Measurements from ENCODE around the gene PDLIM1. TPM values are rescaled to one million over a fixed set of nuclear protein-coding genes. Genes with fewer than 3 reads are reported as not detected.
A peak's percentile ranks its signal among the peaks of the same experiment; 100 is the strongest.

The PDLIM1 gene
- total and polyA plus RNA-seq, 8 donors, result 41.7 to 289 (median 182) TPM

DNA sequence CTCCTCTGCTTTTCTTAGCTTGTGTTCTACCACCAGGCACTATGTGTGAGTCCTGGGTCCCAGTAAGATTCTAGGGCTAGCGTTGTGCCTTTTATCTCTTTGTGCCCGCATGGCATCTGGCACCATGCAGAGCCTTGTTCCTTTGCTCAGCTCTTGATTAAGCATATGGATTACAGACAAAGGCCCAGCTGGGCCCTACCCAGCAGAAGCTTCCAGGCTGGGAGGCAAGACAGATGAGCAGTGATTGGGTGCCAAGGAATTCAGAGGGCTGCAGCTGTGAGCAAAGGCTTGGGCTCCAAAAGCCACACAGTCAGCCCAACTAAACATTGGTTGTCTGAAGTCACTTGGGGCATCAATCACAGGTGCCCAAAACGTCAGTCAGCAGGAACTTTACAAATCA is 94.8 kb downstream of the PDLIM1 start:
- Histone ChIP-seq H3K4me1 (peaks cover 0 to 5% (median 0%) of the 10 kb centered on the region in 4 donors), H3K27ac (no peak overlapping the region), H3K9me3 (no peaks in the 10 kb centered on the region), H3K36me3 (no peaks in the 10 kb centered on the region), H3K4me3 (no peak overlapping the region), H3K27me3 (no peaks in the 10 kb centered on the region)
- no peak for TF ChIP-seq EP300 (IDR thresholded peaks at IDR 0.05)
- no peak for TF ChIP-seq POLR2AphosphoS5 (IDR thresholded peaks at IDR 0.05)
- TF ChIP-seq, protein P1, sequence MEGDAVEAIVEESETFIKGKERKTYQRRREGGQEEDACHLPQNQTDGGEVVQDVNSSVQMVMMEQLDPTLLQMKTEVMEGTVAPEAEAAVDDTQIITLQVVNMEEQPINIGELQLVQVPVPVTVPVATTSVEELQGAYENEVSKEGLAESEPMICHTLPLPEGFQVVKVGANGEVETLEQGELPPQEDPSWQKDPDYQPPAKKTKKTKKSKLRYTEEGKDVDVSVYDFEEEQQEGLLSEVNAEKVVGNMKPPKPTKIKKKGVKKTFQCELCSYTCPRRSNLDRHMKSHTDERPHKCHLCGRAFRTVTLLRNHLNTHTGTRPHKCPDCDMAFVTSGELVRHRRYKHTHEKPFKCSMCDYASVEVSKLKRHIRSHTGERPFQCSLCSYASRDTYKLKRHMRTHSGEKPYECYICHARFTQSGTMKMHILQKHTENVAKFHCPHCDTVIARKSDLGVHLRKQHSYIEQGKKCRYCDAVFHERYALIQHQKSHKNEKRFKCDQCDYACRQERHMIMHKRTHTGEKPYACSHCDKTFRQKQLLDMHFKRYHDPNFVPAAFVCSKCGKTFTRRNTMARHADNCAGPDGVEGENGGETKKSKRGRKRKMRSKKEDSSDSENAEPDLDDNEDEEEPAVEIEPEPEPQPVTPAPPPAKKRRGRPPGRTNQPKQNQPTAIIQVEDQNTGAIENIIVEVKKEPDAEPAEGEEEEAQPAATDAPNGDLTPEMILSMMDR (IDR thresholded peaks at IDR 0.05), result no peak
- DNase-seq, result no peak
- 36 to 52% (median 42%) methylated on average over 3 of the region's 3 CpGs for WGBS, 5 donors
- intact Hi-C loops (cut with DNase I; ENCODE audit: low total_unique reads), result no loop called here

DNA sequence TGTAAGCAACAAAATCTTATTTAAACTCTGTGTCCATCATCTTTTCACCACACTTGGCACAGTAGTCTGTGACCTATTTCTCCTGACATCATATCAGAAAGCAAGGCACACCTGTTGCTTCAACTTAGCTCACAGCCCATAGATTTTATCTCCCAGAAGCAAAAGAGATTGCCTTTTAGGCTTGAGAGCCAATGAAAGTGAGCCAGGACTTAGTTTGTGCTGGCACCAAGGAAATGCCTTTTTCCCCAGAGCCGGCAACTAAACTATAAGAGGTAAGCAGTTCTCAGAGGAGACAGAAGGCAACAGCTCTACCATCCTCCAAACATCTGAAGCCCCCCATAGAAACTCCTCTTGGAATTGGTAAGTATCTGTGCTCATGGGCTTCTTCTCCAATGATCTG is 96.9 kb downstream of the PDLIM1 start, which contains the start of gene ACSM6:
Gene ACSM6 (plus strand): TSS at position 295 of the 400 bp plus-strand sequence. CDS start 248 bp downstream, outside the sequence.
- H3K9me3 ChIP-seq, result no peaks in the 10 kb centered on the region
- H3K4me1 ChIP-seq, result peaks cover 0 to 5% (median 0%) of the 10 kb centered on the region in 4 donors
- H3K27ac ChIP-seq, result peak within 1 kb of the TSS in 3 of 5 donors; percentile 11 to 82 (median 58)
- no peak within 1 kb of the TSS for H3K4me3 ChIP-seq
- peak in 1 of 3 donors; percentile 16 for TF ChIP-seq POLR2AphosphoS5 (IDR thresholded peaks at IDR 0.05)
- TF ChIP-seq, protein P1 (IDR thresholded peaks at IDR 0.05), result no peak
- H3K36me3 ChIP-seq, result no peaks in the 10 kb centered on the region
- peak; percentile 34 to 41 for DNase-seq
- intact Hi-C loops (cut with DNase I; ENCODE audit: low total_unique reads), result no loop called here
- 33 to 58% (median 43%) methylated on average over 1 of the region's 1 CpG for WGBS, 5 donors
- H3K27me3 ChIP-seq, result no peaks in the 10 kb centered on the region

DNA sequence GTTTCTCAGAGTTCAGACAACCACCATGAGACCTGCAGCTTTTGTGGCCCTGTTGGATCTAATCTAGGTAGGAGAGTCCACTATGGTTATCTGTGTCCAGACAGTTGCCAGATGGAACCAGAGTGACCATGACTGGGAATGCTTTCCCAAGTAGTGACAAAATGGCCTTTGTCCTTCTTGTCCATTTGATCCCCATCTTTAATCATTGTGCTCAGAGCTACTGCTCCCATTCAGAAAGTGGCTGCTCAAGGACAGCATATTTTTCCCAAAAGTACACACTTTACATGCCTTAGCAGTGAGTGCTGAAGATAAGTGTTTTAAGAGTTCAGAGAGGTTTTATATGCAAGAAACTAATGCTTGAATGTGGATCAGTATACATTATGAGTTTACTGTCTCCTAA is 102.2 kb downstream of the PDLIM1 start:
- DNase-seq, result no peak
- Histone ChIP-seq H3K4me1 (peaks cover 0 to 7% (median 6%) of the 10 kb centered on the region in 4 donors), H3K9me3 (no peaks in the 10 kb centered on the region), H3K4me3 (no peak overlapping the region), H3K27me3 (no peaks in the 10 kb centered on the region), H3K27ac (no peak overlapping the region), H3K36me3 (no peaks in the 10 kb centered on the region)
- TF ChIP-seq, protein P1 (IDR thresholded peaks at IDR 0.05), result no peak
- no peak for TF ChIP-seq POLR2A (IDR thresholded peaks at IDR 0.05)
- TF ChIP-seq EP300 (IDR thresholded peaks at IDR 0.05), result no peak
- TF ChIP-seq POLR2AphosphoS5 (IDR thresholded peaks at IDR 0.05), result no peak
- intact Hi-C loops (cut with DNase I; ENCODE audit: low total_unique reads), result no loop called here

- Histone ChIP-seq H3K4me3 (no peak overlapping the region), H3K27me3 (no peaks in the 10 kb centered on the region), H3K27ac (no peak overlapping the region), H3K36me3 (no peaks in the 10 kb centered on the region), H3K4me1 (peaks cover 0 to 13% (median 9%) of the 10 kb centered on the region in 4 donors), H3K9me3 (no peaks in the 10 kb centered on the region)
- TF ChIP-seq, protein P1 (IDR thresholded peaks at IDR 0.05), result no peak
- WGBS, 5 donors, result 71 to 82% (median 77%) methylated on average over 3 of the region's 3 CpGs
- no peak for DNase-seq
- intact Hi-C loops (cut with DNase I; ENCODE audit: low total_unique reads), result no loop called here
These were observed 103.2 kb downstream of the PDLIM1 start for GRCh38 chr10:95187617-95188016.

Other genes with a start within 250 kb of the PDLIM1 start
- gene CYP2C8, start 221.5 kb downstream of the PDLIM1 start, total RNA-seq, result 1 to 10 TPM in 3 of 5 donors, not detected in 2; 1.1 to 5.8 (median 3.5) TPM
- 1 to 10 TPM; 1.4 to 5.7 (median 1.8) TPM for gene CYP2C8, start 221.5 kb downstream of the PDLIM1 start, polyA plus RNA-seq
- 1 to 10 TPM in 1 of 5 donors, under 1 TPM in 1, not detected in 3; 0.58 to 7.2 TPM for gene ACSM6, start 96.8 kb downstream of the PDLIM1 start, total RNA-seq
- 1 to 10 TPM in 1 of 3 donors, under 1 TPM in 2; 0.13 to 7.5 (median 0.68) TPM for gene ACSM6, start 96.8 kb downstream of the PDLIM1 start, polyA plus RNA-seq